ENCODE results near the gene GGA1.

DNA sequence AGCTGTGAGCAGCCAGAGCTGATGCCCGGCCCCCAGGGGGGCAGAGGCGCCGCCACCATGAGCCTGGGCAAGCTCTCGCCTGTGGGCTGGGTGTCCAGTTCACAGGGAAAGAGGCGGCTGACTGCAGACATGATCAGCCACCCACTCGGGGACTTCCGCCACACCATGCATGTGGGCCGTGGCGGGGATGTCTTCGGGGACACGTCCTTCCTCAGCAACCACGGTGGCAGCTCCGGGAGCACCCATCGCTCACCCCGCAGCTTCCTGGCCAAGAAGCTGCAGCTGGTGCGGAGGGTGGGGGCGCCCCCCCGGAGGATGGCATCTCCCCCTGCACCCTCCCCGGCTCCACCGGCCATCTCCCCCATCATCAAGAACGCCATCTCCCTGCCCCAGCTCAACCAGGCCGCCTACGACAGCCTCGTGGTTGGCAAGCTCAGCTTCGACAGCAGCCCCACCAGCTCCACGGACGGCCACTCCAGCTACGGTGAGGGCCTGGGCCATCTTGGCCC is 42.3 kb upstream of the GGA1 start:
- TF ChIP-seq EZH2phosphoT487 (IDR thresholded peaks at IDR 0.05; ENCODE audit: insufficient read depth, low read depth) (no peak), EZH2 (IDR thresholded peaks at IDR 0.05; ENCODE audit: insufficient read depth, poor library complexity, severe bottlenecking) (no peak)
